Measurements from ENCODE around the gene WDR86. TPM values are rescaled to one million over a fixed set of nuclear protein-coding genes. Genes with fewer than 3 reads are reported as not detected.
A peak's percentile ranks its signal among the peaks of the same experiment; 100 is the strongest.

Gene WDR86
- total and polyA plus RNA-seq, 2 experiments from 2014 or later = 9.1 to 59.1 TPM

DNA sequence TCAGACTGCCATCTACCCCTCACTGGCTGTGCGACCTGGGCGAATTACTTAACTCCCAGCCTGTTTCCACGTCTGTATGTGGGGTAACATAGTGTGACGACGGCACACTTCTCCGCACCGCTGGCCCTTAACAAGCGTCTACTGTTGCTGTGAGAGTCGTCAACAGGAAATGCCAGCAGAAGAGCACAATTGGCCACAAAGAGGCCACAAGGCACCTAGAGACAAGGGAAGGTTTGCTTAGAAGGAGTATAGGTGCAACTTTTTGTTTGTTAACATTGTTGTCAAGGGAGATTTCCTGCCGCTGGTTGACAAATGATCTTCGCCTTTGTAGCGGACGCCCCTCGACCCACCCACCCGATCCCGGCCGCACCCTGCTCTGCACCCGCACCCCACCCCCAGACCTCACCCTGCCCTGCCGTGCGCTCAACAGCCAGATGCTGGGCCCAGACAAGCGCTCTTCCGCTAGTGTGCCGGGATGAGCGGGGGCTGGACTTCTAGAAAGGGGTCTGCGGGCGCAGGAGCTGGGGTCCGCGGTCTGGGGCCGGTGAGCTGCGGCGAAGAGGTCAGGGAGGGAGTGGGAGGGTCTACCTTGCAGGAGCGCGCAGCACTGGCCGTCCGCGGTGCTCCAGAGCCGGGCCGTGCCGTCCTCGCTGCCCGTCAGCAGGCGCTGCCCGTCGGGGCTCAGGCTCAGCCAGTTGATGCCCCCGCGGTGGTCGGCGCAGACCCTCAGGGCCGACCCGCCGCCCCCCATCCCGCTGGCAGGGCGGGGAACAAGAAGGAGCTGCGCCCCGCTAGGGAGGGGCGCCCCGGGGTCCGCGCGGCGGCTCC, 785 bp downstream of the WDR86 start:
- peak overlapping the region; percentile 92 for H3K4me3 ChIP-seq
- TF ChIP-seq CREB1 (CRISPR knock-in tag; IDR thresholded peaks at IDR 0.05; ENCODE audit: low read depth) (no peak), EZH2phosphoT487 (IDR thresholded peaks at IDR 0.05; ENCODE audit: unreplicated experiment) (no peak)
- TF ChIP-seq, protein P1, sequence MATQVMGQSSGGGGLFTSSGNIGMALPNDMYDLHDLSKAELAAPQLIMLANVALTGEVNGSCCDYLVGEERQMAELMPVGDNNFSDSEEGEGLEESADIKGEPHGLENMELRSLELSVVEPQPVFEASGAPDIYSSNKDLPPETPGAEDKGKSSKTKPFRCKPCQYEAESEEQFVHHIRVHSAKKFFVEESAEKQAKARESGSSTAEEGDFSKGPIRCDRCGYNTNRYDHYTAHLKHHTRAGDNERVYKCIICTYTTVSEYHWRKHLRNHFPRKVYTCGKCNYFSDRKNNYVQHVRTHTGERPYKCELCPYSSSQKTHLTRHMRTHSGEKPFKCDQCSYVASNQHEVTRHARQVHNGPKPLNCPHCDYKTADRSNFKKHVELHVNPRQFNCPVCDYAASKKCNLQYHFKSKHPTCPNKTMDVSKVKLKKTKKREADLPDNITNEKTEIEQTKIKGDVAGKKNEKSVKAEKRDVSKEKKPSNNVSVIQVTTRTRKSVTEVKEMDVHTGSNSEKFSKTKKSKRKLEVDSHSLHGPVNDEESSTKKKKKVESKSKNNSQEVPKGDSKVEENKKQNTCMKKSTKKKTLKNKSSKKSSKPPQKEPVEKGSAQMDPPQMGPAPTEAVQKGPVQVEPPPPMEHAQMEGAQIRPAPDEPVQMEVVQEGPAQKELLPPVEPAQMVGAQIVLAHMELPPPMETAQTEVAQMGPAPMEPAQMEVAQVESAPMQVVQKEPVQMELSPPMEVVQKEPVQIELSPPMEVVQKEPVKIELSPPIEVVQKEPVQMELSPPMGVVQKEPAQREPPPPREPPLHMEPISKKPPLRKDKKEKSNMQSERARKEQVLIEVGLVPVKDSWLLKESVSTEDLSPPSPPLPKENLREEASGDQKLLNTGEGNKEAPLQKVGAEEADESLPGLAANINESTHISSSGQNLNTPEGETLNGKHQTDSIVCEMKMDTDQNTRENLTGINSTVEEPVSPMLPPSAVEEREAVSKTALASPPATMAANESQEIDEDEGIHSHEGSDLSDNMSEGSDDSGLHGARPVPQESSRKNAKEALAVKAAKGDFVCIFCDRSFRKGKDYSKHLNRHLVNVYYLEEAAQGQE (IDR thresholded peaks at IDR 0.05; ENCODE audit: unreplicated experiment) = no peak
- peaks cover 33% of the 10 kb centered on the region for H3K27me3 ChIP-seq (ENCODE audit: insufficient read depth)
- Mint-ChIP-seq H3K36me3 (ENCODE audit: low read depth) (no peaks in the 10 kb centered on the region; the same call in 2 of the 3 replicates), H3K9me3 (peaks cover 4% of the 10 kb centered on the region; the same call in 1 of the 3 replicates), H3K4me3 (peak overlapping the region; percentile 77), H3K4me1 (peaks cover 34% of the 10 kb centered on the region), H3K27ac (no peak overlapping the region), H3K27me3 (ENCODE audit: insufficient read depth, low read depth, poor library complexity) (peaks cover 26% of the 10 kb centered on the region)
- DNase-seq (ENCODE audit: low spot score) (peak; percentile 79), ATAC-seq (peak; percentile 44)
- peak overlapping the region; percentile 93 for H3K4me2 ChIP-seq
- H3K79me2 ChIP-seq (replicated peaks; ENCODE audit: insufficient read depth) = no peaks in the 10 kb centered on the region; the same call in 1 of the 2 replicates
- H4K20me1 ChIP-seq (replicated peaks; ENCODE audit: insufficient read depth) = no peaks in the 10 kb centered on the region; the same call in none of the 2 replicates
- H2AFZ ChIP-seq = peak overlapping the region; percentile 94; the same call in 1 of the 2 replicates
- H3K27ac ChIP-seq (ENCODE audit: low read depth) = no peak overlapping the region
- no peaks in the 10 kb centered on the region for H3K36me3 ChIP-seq (ENCODE audit: insufficient read depth)
- no peaks in the 10 kb centered on the region for H3K9me2 ChIP-seq (ENCODE audit: insufficient read depth)
- H3K4me1 ChIP-seq (ENCODE audit: insufficient read depth) = peaks cover 23% of the 10 kb centered on the region
- H3F3A ChIP-seq (replicated peaks; ENCODE audit: low read depth) = peaks cover 4% of the 10 kb centered on the region; the same call in 1 of the 2 replicates

DNA sequence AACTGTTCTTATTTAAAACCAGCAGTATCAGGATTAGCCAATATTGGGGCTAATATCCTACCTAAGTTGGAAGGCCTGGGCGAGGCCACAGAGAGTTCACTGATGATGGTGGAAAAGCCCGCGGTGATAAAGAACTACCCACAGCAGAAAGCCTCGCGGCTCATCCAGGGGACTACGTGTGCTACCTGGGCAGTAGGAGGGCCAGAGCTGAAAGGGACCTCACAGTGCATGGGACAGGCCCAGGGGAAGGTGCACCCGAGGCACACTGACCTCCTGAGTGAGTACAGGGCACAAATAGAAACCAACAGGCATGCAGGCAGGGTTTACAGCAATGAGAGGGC, 1.4 kb downstream of the WDR86 start:
- no peaks in the 10 kb centered on the region; the same call in 1 of the 2 replicates for H3K79me2 ChIP-seq (replicated peaks; ENCODE audit: insufficient read depth)
- no peaks in the 10 kb centered on the region for H3K9me2 ChIP-seq (ENCODE audit: insufficient read depth)
- H3K27ac ChIP-seq (ENCODE audit: low read depth) = no peak overlapping the region
- no peak overlapping the region for H2AFZ ChIP-seq
- H3K27ac Mint-ChIP-seq = no peak overlapping the region
- peaks cover 38% of the 10 kb centered on the region for H3K4me1 Mint-ChIP-seq
- DNase-seq (ENCODE audit: low spot score) (no peak), ATAC-seq (peak; percentile 3)
- H3K36me3 ChIP-seq (ENCODE audit: insufficient read depth) = no peaks in the 10 kb centered on the region
- peak overlapping the region; percentile 92 for H3K4me3 ChIP-seq
- H3K4me1 ChIP-seq (ENCODE audit: insufficient read depth) = peaks cover 23% of the 10 kb centered on the region
- peaks cover 26% of the 10 kb centered on the region for H3K27me3 Mint-ChIP-seq (ENCODE audit: insufficient read depth, low read depth, poor library complexity)
- peak overlapping the region; percentile 77 for H3K4me3 Mint-ChIP-seq
- peaks cover 4% of the 10 kb centered on the region; the same call in 1 of the 2 replicates for H3F3A ChIP-seq (replicated peaks; ENCODE audit: low read depth)
- H3K36me3 Mint-ChIP-seq (ENCODE audit: low read depth) = no peaks in the 10 kb centered on the region; the same call in 2 of the 3 replicates
- peak overlapping the region; percentile 93 for H3K4me2 ChIP-seq
- TF ChIP-seq EZH2phosphoT487 (IDR thresholded peaks at IDR 0.05; ENCODE audit: unreplicated experiment) (no peak), CREB1 (CRISPR knock-in tag; IDR thresholded peaks at IDR 0.05; ENCODE audit: low read depth) (no peak), POLR2AphosphoS5 (IDR thresholded peaks at IDR 0.05; ENCODE audit: low read depth) (no peak)
- TF ChIP-seq, protein P2, sequence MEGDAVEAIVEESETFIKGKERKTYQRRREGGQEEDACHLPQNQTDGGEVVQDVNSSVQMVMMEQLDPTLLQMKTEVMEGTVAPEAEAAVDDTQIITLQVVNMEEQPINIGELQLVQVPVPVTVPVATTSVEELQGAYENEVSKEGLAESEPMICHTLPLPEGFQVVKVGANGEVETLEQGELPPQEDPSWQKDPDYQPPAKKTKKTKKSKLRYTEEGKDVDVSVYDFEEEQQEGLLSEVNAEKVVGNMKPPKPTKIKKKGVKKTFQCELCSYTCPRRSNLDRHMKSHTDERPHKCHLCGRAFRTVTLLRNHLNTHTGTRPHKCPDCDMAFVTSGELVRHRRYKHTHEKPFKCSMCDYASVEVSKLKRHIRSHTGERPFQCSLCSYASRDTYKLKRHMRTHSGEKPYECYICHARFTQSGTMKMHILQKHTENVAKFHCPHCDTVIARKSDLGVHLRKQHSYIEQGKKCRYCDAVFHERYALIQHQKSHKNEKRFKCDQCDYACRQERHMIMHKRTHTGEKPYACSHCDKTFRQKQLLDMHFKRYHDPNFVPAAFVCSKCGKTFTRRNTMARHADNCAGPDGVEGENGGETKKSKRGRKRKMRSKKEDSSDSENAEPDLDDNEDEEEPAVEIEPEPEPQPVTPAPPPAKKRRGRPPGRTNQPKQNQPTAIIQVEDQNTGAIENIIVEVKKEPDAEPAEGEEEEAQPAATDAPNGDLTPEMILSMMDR (conservative IDR thresholded peaks at IDR 0.05; ENCODE audit: low read depth in 2 of 2) = no peak
- TF ChIP-seq, protein P1 (IDR thresholded peaks at IDR 0.05; ENCODE audit: unreplicated experiment) = no peak
- peaks cover 29% of the 10 kb centered on the region for H3K27me3 ChIP-seq (ENCODE audit: insufficient read depth)
- no peaks in the 10 kb centered on the region; the same call in 1 of the 2 replicates for H4K20me1 ChIP-seq (replicated peaks; ENCODE audit: insufficient read depth)
- peaks cover 4% of the 10 kb centered on the region; the same call in 1 of the 3 replicates for H3K9me3 Mint-ChIP-seq

Data from GM23338 (cell line).